Endothelial cell of umbilical vein (primary cell): Measurements from ENCODE around the gene ITGA11. TPM values are rescaled to one million over a fixed set of nuclear protein-coding genes. Genes with fewer than 3 reads are reported as not detected.

ENCODE experiments used
- BruUV-seq: library from RNA; stranded (reverse); fragments of 400-500 nt; replicated peaks from 2 replicates; lab custom pipeline; 2021; lab: Mats Ljungman, UMichigan
- CTCF ChIA-PET: fragments of 300-600, 350-600 bp; sonication (Branson Sonifier 250); formaldehyde crosslinking; loops from one replicate; lab custom pipeline; 2021; ENCODE audit warnings: antibody characterized with exemption, inconsistent platforms; lab: Charles Lee
- POLR2A ChIA-PET: fragments of 300-600, 350-600 bp; sonication (Branson Sonifier 250); formaldehyde crosslinking; loops from one replicate; lab custom pipeline; 2021; ENCODE audit warnings: antibody characterized with exemption, inconsistent platforms; lab: Charles Lee
- DNase-seq: peaks from one replicate; pipeline ENCODE4 v3.0.0-alpha.2; 2011; ENCODE audit warnings: low read depth, low spot score
- FAIRE-seq: peaks from 2 replicates; lab custom pipeline; 2011; peaks lifted over from hg19 to GRCh38; lab: Jason Lieb, UNC
- H2AFZ ChIP-seq: 2 replicates; pipeline ENCODE4 v1.6.0; 2012; ENCODE audit warnings: low read depth, low read length, control low read depth, inconsistent platforms
- H3K27ac ChIP-seq: 2 replicates; pipeline ENCODE4 v1.5.1; 2011; ENCODE audit warnings: low read depth, mild to moderate bottlenecking, control low read depth, low read length, moderate library complexity; ENCODE audit not compliant: insufficient read depth
- H3K27me3 ChIP-seq, 2 experiments: 2 replicates each; pipeline versions ENCODE4 v1.6.0 to v1.6.1; 2011; ENCODE audit warnings: low read length in 2 of 2, mixed read lengths in 1 of 2; ENCODE audit not compliant: control insufficient read depth in 2 of 2, insufficient read depth in 2 of 2
- H3K36me3 ChIP-seq, 2 experiments: 2 replicates in 1 of 2; 3 replicates in 1 of 2; pipeline ENCODE4 v1.5.1; 2011; ENCODE audit warnings: low read length in 2 of 2, mild to moderate bottlenecking in 1 of 2, moderate library complexity in 1 of 2; ENCODE audit not compliant: control insufficient read depth in 2 of 2, insufficient read depth in 2 of 2; ENCODE audit errors: extremely low read depth in 1 of 2
- H3K4me1 ChIP-seq: 3 replicates; pipeline ENCODE4 v1.5.1; 2011; ENCODE audit warnings: mild to moderate bottlenecking, low read length; ENCODE audit not compliant: control insufficient read depth, insufficient read depth; ENCODE audit errors: extremely low read depth
- H3K4me2 ChIP-seq: 2 replicates; pipeline ENCODE4 v1.6.1; 2011; ENCODE audit warnings: low read length, control low read depth, mixed read lengths; ENCODE audit not compliant: insufficient read depth
- H3K4me3 ChIP-seq, 3 experiments: fragments of 200-600 bp in 1 of 3; sonication (generic), shearing (Covaris generic) in 1 of 3; replicated peaks in 1 of 3; 2 replicates each; pipeline ENCODE4 v1.5.1; 2011 to 2016; ENCODE audit warnings: control low read depth in 3 of 3, low read length in 3 of 3, mild to moderate bottlenecking in 2 of 3, inconsistent platforms in 1 of 3, low read depth in 1 of 3, moderate library complexity in 1 of 3; ENCODE audit not compliant: insufficient read depth in 1 of 3
- H3K79me2 ChIP-seq: 2 replicates; pipeline ENCODE4 v1.6.0; 2012; ENCODE audit warnings: low read length, inconsistent platforms; ENCODE audit not compliant: control insufficient read depth, insufficient read depth
- H3K9ac ChIP-seq: replicated peaks from 2 replicates; pipeline ENCODE3; 2011; ENCODE audit warnings: low read length, control low read depth; ENCODE audit not compliant: insufficient read depth; ENCODE audit errors: extremely low read depth
- H3K9me1 ChIP-seq: replicated peaks from 3 replicates; pipeline ENCODE4 v1.6.0; 2011; ENCODE audit warnings: mild to moderate bottlenecking, low read length; ENCODE audit not compliant: control insufficient read depth, insufficient read depth; ENCODE audit errors: extremely low read depth
- H3K9me3 ChIP-seq: replicated peaks from 2 replicates; pipeline ENCODE4 v1.5.1; 2012; ENCODE audit warnings: low read length, inconsistent platforms; ENCODE audit not compliant: control insufficient read depth, insufficient read depth
- H4K20me1 ChIP-seq: replicated peaks from 2 replicates; pipeline ENCODE3; 2011; ENCODE audit warnings: mild to moderate bottlenecking, low read length; ENCODE audit not compliant: control insufficient read depth, insufficient read depth; ENCODE audit errors: extremely low read depth
- EZH2 ChIP-seq: IDR thresholded peaks from 2 replicates; pipeline ENCODE4 v1.6.1; 2012; ENCODE audit warnings: borderline replicate concordance, low read depth, mild to moderate bottlenecking, moderate library complexity, low read length, inconsistent platforms; ENCODE audit not compliant: severe bottlenecking
- FOS ChIP-seq: IDR thresholded peaks from 2 replicates; pipeline ENCODE4 v1.6.1; 2011; ENCODE audit warnings: mild to moderate bottlenecking, low read length, moderate library complexity, borderline replicate concordance; ENCODE audit not compliant: insufficient read depth
- GATA2 ChIP-seq: IDR thresholded peaks from 2 replicates; pipeline ENCODE4 v1.7.0; 2011; ENCODE audit warnings: low read depth, mild to moderate bottlenecking, moderate library complexity, mixed read lengths, low read length; ENCODE audit not compliant: insufficient read length, insufficient read depth
- JUN ChIP-seq: IDR thresholded peaks from 2 replicates; pipeline ENCODE4 v1.6.1; 2011; ENCODE audit warnings: borderline replicate concordance, low read depth; ENCODE audit not compliant: insufficient read length, insufficient read depth
- MYC ChIP-seq: IDR thresholded peaks from one replicate; pipeline ENCODE4 v1.6.1; 2011; ENCODE audit warnings: mild to moderate bottlenecking, low read depth, low read length
- POLR2A ChIP-seq: IDR thresholded peaks from 2 replicates; pipeline ENCODE4 v1.6.1; 2012; ENCODE audit warnings: low read depth, mild to moderate bottlenecking, control low read depth, low read length
- dilution Hi-C: fragments of 300-500 bp; cut with MboI; formaldehyde crosslinking; loops from one replicate; pipeline ENCODE4 v1.15.0; 2019; ENCODE audit warnings: low sequenced_read_pairs; ENCODE audit not compliant: extremely low pct_ligation_motif_present
- intact Hi-C: fragments of 100-400 bp; cut with micrococcal nuclease; formaldehyde crosslinking; loops from one replicate; pipeline ENCODE4 v1.10.0; 2022
- polyA plus RNA-seq, 4 experiments: library from polyadenylated mRNA; depleted of rRNA in 3 of 4; stranded (reverse) in 3 of 4; unstranded in 1 of 4; fragments of >200 nt; gene quantifications; 2 replicates each; pipeline versions ENCODE4 v1.2.1 to v1.2.3, GENCODE V29; 2011 to 2012; ENCODE audit warnings: missing spikeins in 1 of 4
- total RNA-seq: library from RNA; stranded (reverse); gene quantifications from 2 replicates; pipeline ENCODE4 v1.2.3, GENCODE V29; 2021
- TF ChIP-seq, protein P1 (sequence below): IDR thresholded peaks from 2 replicates; pipeline ENCODE4 v1.6.1; 2011; ENCODE audit not compliant: insufficient read depth, insufficient read length
- TF ChIP-seq, protein P2 (sequence below), 2 donors: IDR thresholded peaks; 1 replicate in 1 of 2; 2 replicates in 1 of 2; pipeline ENCODE4 v1.5.1; 2011; ENCODE audit warnings: low read length in 2 of 2, mild to moderate bottlenecking in 2 of 2, moderate library complexity in 2 of 2, control low read depth in 1 of 2, inconsistent platforms in 1 of 2, low read depth in 1 of 2; ENCODE audit not compliant: insufficient read depth in 1 of 2; ENCODE audit errors: extremely low read depth in 1 of 2

ITGA11 gene
- total and polyA plus RNA-seq, 2 donors (not counting 3 experiments of a cell fraction or from before 2014, with no cell fraction given) = 0.18 to 1.0 TPM

DNA sequence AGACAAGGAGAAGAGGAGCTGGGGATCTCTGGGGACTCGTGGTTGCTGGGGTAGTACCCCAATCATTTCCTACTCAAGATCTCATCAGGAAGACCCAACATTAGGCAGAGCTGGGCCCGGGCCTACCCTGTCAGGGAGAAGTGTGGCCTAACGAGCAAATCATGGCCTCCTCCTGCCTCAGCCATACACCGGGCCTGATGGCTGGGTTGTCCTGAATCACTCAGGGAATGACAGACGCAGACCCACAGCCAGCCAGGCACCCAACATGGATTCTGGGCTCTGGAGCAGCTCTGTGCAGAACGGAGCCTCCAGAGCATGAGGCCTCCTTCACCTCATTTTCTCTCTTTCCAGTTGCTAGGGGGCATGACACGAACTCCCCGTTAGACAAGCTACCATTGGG lies 19.7 kb downstream of the ITGA11 start:
- dilution Hi-C loops = no loop called here
- H4K20me1 ChIP-seq = no peaks in the 10 kb centered on the region
- FAIRE-seq = no peak
- H3K4me1 ChIP-seq = no peaks in the 10 kb centered on the region
- DNase-seq = no peak
- no peaks in the 10 kb centered on the region for H3K79me2 ChIP-seq
- H3K9me3 ChIP-seq = no peaks in the 10 kb centered on the region
- intact Hi-C loops = no loop called here
- POLR2A ChIA-PET = no interaction called here
- H3K27me3 ChIP-seq = peaks cover 0 to 8% of the 10 kb centered on the region in 2 experiments
- CTCF ChIA-PET = interaction anchor here (0.6 to 1.9 kb wide), 4 partner anchors 12 to 882 kb away, joined by 3 to 5 read pairs (median 3); no protein-coding TSS in a partner anchor
- H3K4me3 ChIP-seq = no peak overlapping the region
- no peaks in the 10 kb centered on the region for H3K36me3 ChIP-seq
- no peak overlapping the region for H3K4me2 ChIP-seq
- no peaks in the 10 kb centered on the region for H3K9me1 ChIP-seq
- H2AFZ ChIP-seq = no peak overlapping the region
- H3K9ac ChIP-seq = no peak overlapping the region
- BruUV-seq = no TSS peak
- H3K27ac ChIP-seq = no peak overlapping the region
- no peak for TF ChIP-seq EZH2
- TF ChIP-seq, protein P1, sequence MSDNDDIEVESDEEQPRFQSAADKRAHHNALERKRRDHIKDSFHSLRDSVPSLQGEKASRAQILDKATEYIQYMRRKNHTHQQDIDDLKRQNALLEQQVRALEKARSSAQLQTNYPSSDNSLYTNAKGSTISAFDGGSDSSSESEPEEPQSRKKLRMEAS = no peak
- TF ChIP-seq FOS = no peak
- TF ChIP-seq GATA2 = no peak
- TF ChIP-seq POLR2A = no peak
- no peak for TF ChIP-seq MYC
- TF ChIP-seq, protein P2, sequence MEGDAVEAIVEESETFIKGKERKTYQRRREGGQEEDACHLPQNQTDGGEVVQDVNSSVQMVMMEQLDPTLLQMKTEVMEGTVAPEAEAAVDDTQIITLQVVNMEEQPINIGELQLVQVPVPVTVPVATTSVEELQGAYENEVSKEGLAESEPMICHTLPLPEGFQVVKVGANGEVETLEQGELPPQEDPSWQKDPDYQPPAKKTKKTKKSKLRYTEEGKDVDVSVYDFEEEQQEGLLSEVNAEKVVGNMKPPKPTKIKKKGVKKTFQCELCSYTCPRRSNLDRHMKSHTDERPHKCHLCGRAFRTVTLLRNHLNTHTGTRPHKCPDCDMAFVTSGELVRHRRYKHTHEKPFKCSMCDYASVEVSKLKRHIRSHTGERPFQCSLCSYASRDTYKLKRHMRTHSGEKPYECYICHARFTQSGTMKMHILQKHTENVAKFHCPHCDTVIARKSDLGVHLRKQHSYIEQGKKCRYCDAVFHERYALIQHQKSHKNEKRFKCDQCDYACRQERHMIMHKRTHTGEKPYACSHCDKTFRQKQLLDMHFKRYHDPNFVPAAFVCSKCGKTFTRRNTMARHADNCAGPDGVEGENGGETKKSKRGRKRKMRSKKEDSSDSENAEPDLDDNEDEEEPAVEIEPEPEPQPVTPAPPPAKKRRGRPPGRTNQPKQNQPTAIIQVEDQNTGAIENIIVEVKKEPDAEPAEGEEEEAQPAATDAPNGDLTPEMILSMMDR (IDR thresholded peaks at IDR 0.05; ENCODE audit: extremely low read depth in 1 of 2, insufficient read depth in 1 of 2, low read depth in 1 of 2, low read length in 2 of 2) = no peak
- no peak for TF ChIP-seq JUN
